OCI-LY1 (cell line): ENCODE data around the gene KRTAP5-10.

ENCODE experiments used
- H2AFZ ChIP-seq: fragments of 200-600 bp; sonication (generic), shearing (Covaris generic); 2 replicates; pipeline ENCODE4 v1.6.0; 2014; ENCODE audit warnings: antibody characterized with exemption, mild to moderate bottlenecking, low read length
- H3F3A ChIP-seq: fragments of 200-600 bp; sonication (generic), shearing (Covaris generic); 2 replicates; pipeline ENCODE4 v1.6.0; 2014; ENCODE audit warnings: mild to moderate bottlenecking, antibody characterized with exemption, low read length, moderate library complexity; ENCODE audit not compliant: insufficient read depth
- H3K27ac ChIP-seq: fragments of 200-600 bp; sonication (generic); 2 replicates; pipeline ENCODE4 v1.5.1; 2014; ENCODE audit warnings: low read length, mixed run types, mild to moderate bottlenecking, low read depth; ENCODE audit not compliant: poor library complexity, severe bottlenecking
- H3K27me3 ChIP-seq: fragments of 200-600 bp; sonication (generic); 2 replicates; pipeline ENCODE4 v1.6.0; 2014; ENCODE audit warnings: antibody characterized with exemption, mild to moderate bottlenecking, low read length, moderate library complexity; ENCODE audit not compliant: insufficient read depth
- H3K36me3 ChIP-seq: fragments of 200-600 bp; sonication (generic); 2 replicates; pipeline ENCODE4 v1.6.1; 2014; ENCODE audit warnings: mild to moderate bottlenecking, antibody characterized with exemption, low read length, moderate library complexity, mixed read lengths; ENCODE audit not compliant: insufficient read depth
- H3K4me1 ChIP-seq: fragments of 200-600 bp; sonication (generic); 2 replicates; pipeline ENCODE4 v1.5.1; 2014; ENCODE audit warnings: mild to moderate bottlenecking, low read length, moderate library complexity; ENCODE audit not compliant: insufficient read depth, severe bottlenecking
- H3K4me2 ChIP-seq: fragments of 200-600 bp; sonication (generic), shearing (Covaris generic); 2 replicates; pipeline ENCODE4 v1.6.1; 2014; ENCODE audit warnings: low read length
- H3K4me3 ChIP-seq: fragments of 200-600 bp; sonication (generic); 2 replicates; pipeline ENCODE4 v1.5.1; 2014; ENCODE audit warnings: low read length, low read depth, mild to moderate bottlenecking, mixed read lengths; ENCODE audit not compliant: poor library complexity, severe bottlenecking
- H3K79me2 ChIP-seq: fragments of 200-600 bp; shearing (Covaris generic); 2 replicates; pipeline ENCODE4 v1.6.1; 2016; ENCODE audit warnings: mixed run types, low read length, mixed read lengths; ENCODE audit not compliant: insufficient read depth
- H3K9ac ChIP-seq: fragments of 200-600 bp; sonication (generic), shearing (Covaris generic); 2 replicates; pipeline ENCODE4 v1.6.1; 2014; ENCODE audit warnings: mild to moderate bottlenecking, low read length, mixed read lengths
- H3K9me2 ChIP-seq: fragments of 200-600 bp; sonication (generic), shearing (Covaris generic); 2 replicates; pipeline ENCODE4 v1.6.1; 2014; ENCODE audit warnings: low read depth, mild to moderate bottlenecking, low read length, mixed read lengths
- H3K9me3 ChIP-seq: fragments of 200-600 bp; shearing (Covaris generic); 2 replicates; pipeline ENCODE4 v1.6.1; 2014; ENCODE audit warnings: low read length, mixed read lengths
- H4K20me1 ChIP-seq: fragments of 200-600 bp; sonication (generic), shearing (Covaris generic); 2 replicates; pipeline ENCODE4 v1.6.0; 2016; ENCODE audit warnings: mild to moderate bottlenecking, low read length; ENCODE audit not compliant: insufficient read depth
- EZH2 ChIP-seq: fragments of 200-600 bp; sonication (generic), shearing (Covaris generic); IDR thresholded peaks from 2 replicates; pipeline ENCODE4 v1.8.0; 2017; ENCODE audit warnings: borderline replicate concordance, mixed run types, mild to moderate bottlenecking, antibody characterized with exemption, low read length, moderate library complexity, mixed read lengths
- TF ChIP-seq, protein P1 (sequence below): fragments of 200-600 bp; sonication (generic), shearing (Covaris generic); IDR thresholded peaks from 2 replicates; pipeline ENCODE4 v1.5.1; 2017; ENCODE audit warnings: mild to moderate bottlenecking, antibody characterized with exemption, low read length, moderate library complexity, mixed read lengths

KRTAP5-10 gene

DNA sequence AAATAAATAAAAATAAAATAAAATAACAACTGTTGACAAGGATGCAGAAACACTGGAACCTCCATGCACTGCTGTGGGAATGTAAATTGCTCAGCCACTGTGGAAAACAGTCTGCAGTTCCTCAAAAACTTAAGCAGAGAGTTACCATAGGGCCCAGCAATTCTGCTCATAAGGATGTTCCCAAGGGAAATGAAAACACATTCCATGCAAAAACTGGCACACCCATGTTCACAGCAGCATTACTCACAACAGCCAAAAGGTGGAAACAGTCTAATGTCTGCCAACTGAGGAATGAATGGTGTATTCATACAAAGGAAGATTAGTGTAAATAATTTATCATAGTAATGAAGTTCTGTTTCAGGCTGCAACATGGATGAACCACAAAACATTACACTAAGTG is 3.2 kb upstream of the KRTAP5-10 start:
- no peaks in the 10 kb centered on the region for H3K4me1 ChIP-seq
- no peaks in the 10 kb centered on the region for H3K79me2 ChIP-seq
- H3K4me3 ChIP-seq, result no peak overlapping the region
- TF ChIP-seq, protein P1, sequence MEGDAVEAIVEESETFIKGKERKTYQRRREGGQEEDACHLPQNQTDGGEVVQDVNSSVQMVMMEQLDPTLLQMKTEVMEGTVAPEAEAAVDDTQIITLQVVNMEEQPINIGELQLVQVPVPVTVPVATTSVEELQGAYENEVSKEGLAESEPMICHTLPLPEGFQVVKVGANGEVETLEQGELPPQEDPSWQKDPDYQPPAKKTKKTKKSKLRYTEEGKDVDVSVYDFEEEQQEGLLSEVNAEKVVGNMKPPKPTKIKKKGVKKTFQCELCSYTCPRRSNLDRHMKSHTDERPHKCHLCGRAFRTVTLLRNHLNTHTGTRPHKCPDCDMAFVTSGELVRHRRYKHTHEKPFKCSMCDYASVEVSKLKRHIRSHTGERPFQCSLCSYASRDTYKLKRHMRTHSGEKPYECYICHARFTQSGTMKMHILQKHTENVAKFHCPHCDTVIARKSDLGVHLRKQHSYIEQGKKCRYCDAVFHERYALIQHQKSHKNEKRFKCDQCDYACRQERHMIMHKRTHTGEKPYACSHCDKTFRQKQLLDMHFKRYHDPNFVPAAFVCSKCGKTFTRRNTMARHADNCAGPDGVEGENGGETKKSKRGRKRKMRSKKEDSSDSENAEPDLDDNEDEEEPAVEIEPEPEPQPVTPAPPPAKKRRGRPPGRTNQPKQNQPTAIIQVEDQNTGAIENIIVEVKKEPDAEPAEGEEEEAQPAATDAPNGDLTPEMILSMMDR, result no peak
- no peak for TF ChIP-seq EZH2
- no peaks in the 10 kb centered on the region for H3K36me3 ChIP-seq
- H3K27ac ChIP-seq, result no peak overlapping the region
- no peak overlapping the region for H3K4me2 ChIP-seq
- no peaks in the 10 kb centered on the region for H4K20me1 ChIP-seq
- no peaks in the 10 kb centered on the region for H3F3A ChIP-seq
- H3K9me3 ChIP-seq, result no peaks in the 10 kb centered on the region
- no peaks in the 10 kb centered on the region for H3K27me3 ChIP-seq
- H3K9me2 ChIP-seq, result no peaks in the 10 kb centered on the region
- H2AFZ ChIP-seq, result no peak overlapping the region
- H3K9ac ChIP-seq, result no peak overlapping the region

DNA sequence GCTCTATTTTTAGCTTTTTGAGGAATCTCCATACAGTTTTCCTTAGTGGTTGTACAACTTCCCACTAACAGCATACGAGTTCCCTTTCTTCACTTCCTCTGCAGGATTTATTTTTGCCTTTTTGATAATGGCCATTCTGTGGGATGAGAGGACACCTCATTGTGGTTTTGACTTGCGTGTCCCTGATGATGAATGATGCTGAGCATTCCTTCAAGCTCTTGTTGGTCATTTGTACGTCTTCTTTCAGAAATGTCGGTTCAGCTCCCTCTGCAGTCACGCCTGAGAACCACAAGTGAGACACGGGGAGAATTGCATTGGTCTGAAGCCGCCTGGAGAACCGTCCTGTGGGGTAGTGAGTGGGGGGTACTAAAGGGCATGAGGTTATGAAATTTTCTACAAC is 2.0 kb upstream of the KRTAP5-10 start:
- Histone ChIP-seq H3K4me2 (no peak overlapping the region), H3K27ac (no peak overlapping the region), H3K9me2 (no peaks in the 10 kb centered on the region), H3K79me2 (no peaks in the 10 kb centered on the region), H3K4me1 (no peaks in the 10 kb centered on the region), H4K20me1 (no peaks in the 10 kb centered on the region), H2AFZ (no peak overlapping the region), H3K4me3 (no peak overlapping the region), H3K9me3 (no peaks in the 10 kb centered on the region), H3F3A (no peaks in the 10 kb centered on the region), H3K36me3 (no peaks in the 10 kb centered on the region), H3K27me3 (no peaks in the 10 kb centered on the region), H3K9ac (no peak overlapping the region)
- TF ChIP-seq, protein P1, result peak; percentile 59
- no peak for TF ChIP-seq EZH2

DNA sequence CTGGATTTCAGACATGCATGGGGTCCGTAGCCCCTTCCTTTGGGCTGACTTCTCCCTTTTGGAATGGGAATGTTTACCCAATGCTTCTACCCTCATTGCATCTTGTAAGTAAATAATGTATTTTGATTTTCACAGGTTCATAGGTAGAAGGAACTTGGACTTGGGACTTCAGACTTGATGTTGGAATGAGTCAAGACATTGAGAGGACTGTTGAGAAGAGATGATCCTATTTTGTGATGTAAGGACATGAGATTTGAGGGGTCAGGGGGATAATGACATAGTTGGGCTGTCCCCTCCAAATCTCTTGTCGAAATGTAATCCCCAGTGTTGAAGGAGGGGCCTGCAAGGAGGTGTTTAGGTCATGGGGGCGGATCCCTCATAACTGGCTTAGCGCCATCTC is 933 bp upstream of the KRTAP5-10 start:
- Histone ChIP-seq H3F3A (no peaks in the 10 kb centered on the region), H3K27me3 (no peaks in the 10 kb centered on the region), H2AFZ (no peak overlapping the region), H3K4me3 (no peak overlapping the region), H3K4me1 (no peaks in the 10 kb centered on the region), H4K20me1 (no peaks in the 10 kb centered on the region), H3K4me2 (no peak overlapping the region), H3K9me3 (no peaks in the 10 kb centered on the region), H3K79me2 (no peaks in the 10 kb centered on the region), H3K27ac (no peak overlapping the region), H3K9me2 (no peaks in the 10 kb centered on the region), H3K36me3 (no peaks in the 10 kb centered on the region), H3K9ac (no peak overlapping the region)
- TF ChIP-seq, protein P1, result no peak
- TF ChIP-seq EZH2, result no peak
